Mesothelial cell of epicardium (in vitro differentiated cells): ENCODE measurements around the gene SNW1. TPM values are rescaled to one million over a fixed set of nuclear protein-coding genes. Genes with fewer than 3 reads are reported as not detected.

Experiments used
- DNase-seq, 2 experiments: peaks; one replicate each; pipeline ENCODE4 v3.0.0; 2021; ENCODE audit warnings: low spot score in 2 of 2; ENCODE audit not compliant: unreplicated experiment in 2 of 2
- H3K27ac Mint-ChIP-seq: 2 replicates; pipeline ENCODE4 v1.8.0; 2021; ENCODE audit warnings: mixed read lengths
- H3K27me3 Mint-ChIP-seq: 2 replicates; pipeline ENCODE4 v1.8.0; 2021; ENCODE audit warnings: low read depth, mixed read lengths
- H3K36me3 Mint-ChIP-seq: 2 replicates; pipeline ENCODE4 v1.8.0; 2021; ENCODE audit warnings: mixed read lengths
- H3K4me1 Mint-ChIP-seq: 2 replicates; pipeline ENCODE4 v1.8.0; 2021; ENCODE audit warnings: mixed read lengths
- H3K4me3 Mint-ChIP-seq: 2 replicates; pipeline ENCODE4 v1.8.0; 2021; ENCODE audit warnings: mild to moderate bottlenecking, moderate library complexity, mixed read lengths
- H3K9me3 Mint-ChIP-seq: 2 replicates; pipeline ENCODE4 v1.8.0; 2021; ENCODE audit warnings: mixed read lengths
- CTCF ChIP-seq: fragments of 200-600 bp; sonication (generic); IDR thresholded peaks from one replicate; pipeline ENCODE4 v1.5.0; 2021; ENCODE audit warnings: antibody characterized with exemption; ENCODE audit not compliant: unreplicated experiment
- total RNA-seq: library from RNA; stranded (reverse); gene quantifications from 3 replicates; pipeline ENCODE4 v1.2.1, GENCODE V29; 2021

The SNW1 gene
- total RNA-seq, 1 donor from 2014 or later, result 79.7 TPM

GRCh38 chr14:77717608-77718305, 43.2 kb downstream of the SNW1 start:
- H3K4me3 Mint-ChIP-seq, result no peak overlapping the region
- DNase-seq, result no peak
- no peak overlapping the region for H3K27ac Mint-ChIP-seq
- TF ChIP-seq CTCF, result no peak
- H3K27me3 Mint-ChIP-seq, result no peaks in the 10 kb centered on the region
- H3K9me3 Mint-ChIP-seq, result no peaks in the 10 kb centered on the region
- peaks cover 40% of the 10 kb centered on the region for H3K36me3 Mint-ChIP-seq
- H3K4me1 Mint-ChIP-seq, result no peaks in the 10 kb centered on the region

- DNase-seq, result no peak
- no peak for TF ChIP-seq CTCF
- H3K36me3 Mint-ChIP-seq, result peaks cover 24% of the 10 kb centered on the region
- no peak overlapping the region for H3K4me3 Mint-ChIP-seq
- no peaks in the 10 kb centered on the region for H3K9me3 Mint-ChIP-seq
- no peaks in the 10 kb centered on the region for H3K27me3 Mint-ChIP-seq
- H3K27ac Mint-ChIP-seq, result no peak overlapping the region
- H3K4me1 Mint-ChIP-seq, result no peaks in the 10 kb centered on the region
Measured at GRCh38 chr14:77714926-77715325, 46.0 kb downstream of the SNW1 start.

GRCh38 chr14:77710364-77710763, 50.6 kb downstream of the SNW1 start:
- H3K27ac Mint-ChIP-seq, result no peak overlapping the region
- no peak for TF ChIP-seq CTCF

GRCh38 chr14:77709412-77709811, 51.5 kb downstream of the SNW1 start:
- Mint-ChIP-seq H3K27me3 (no peaks in the 10 kb centered on the region), H3K4me3 (peak overlapping the region; percentile 96), H3K4me1 (peaks cover 27% of the 10 kb centered on the region), H3K9me3 (no peaks in the 10 kb centered on the region), H3K36me3 (peaks cover 3% of the 10 kb centered on the region), H3K27ac (peak overlapping the region; percentile 36)
- DNase-seq, result no peak
- no peak for TF ChIP-seq CTCF

More at GRCh38 chr14:77710364-77710763, 50.6 kb downstream of the SNW1 start:
- H3K4me3 Mint-ChIP-seq, result no peak overlapping the region
- peaks cover 11% of the 10 kb centered on the region for H3K36me3 Mint-ChIP-seq
- H3K4me1 Mint-ChIP-seq, result peaks cover 27% of the 10 kb centered on the region
- no peak for DNase-seq
- H3K9me3 Mint-ChIP-seq, result no peaks in the 10 kb centered on the region
- H3K27me3 Mint-ChIP-seq, result no peaks in the 10 kb centered on the region

GRCh38 chr14:77708749-77709148, 52.2 kb downstream of the SNW1 start:
- H3K4me1 Mint-ChIP-seq, result peaks cover 27% of the 10 kb centered on the region
- H3K27ac Mint-ChIP-seq, result peak overlapping the region; percentile 94

More at GRCh38 chr14:77708749-77709148, 52.2 kb downstream of the SNW1 start:
- Mint-ChIP-seq H3K4me3 (peak overlapping the region; percentile 96), H3K9me3 (no peaks in the 10 kb centered on the region), H3K36me3 (peaks cover 3% of the 10 kb centered on the region), H3K27me3 (no peaks in the 10 kb centered on the region)
- DNase-seq, result no peak
- no peak for TF ChIP-seq CTCF
